ENCODE measurements around the gene PPP3CB. TPM values are rescaled to one million over a fixed set of nuclear protein-coding genes. Genes with fewer than 3 reads are reported as not detected.

The PPP3CB gene
- total RNA-seq, 2 donors from 2014 or later: 26.5 to 34.2 TPM

- DNase-seq: no peak
- intact Hi-C loops (cut with DNase I): no loop called here
- TF ChIP-seq CTCF (IDR thresholded peaks at IDR 0.05): no peak
- Histone ChIP-seq H3K36me3 (no peaks in the 10 kb centered on the region), H3K27ac (no peak overlapping the region), H3K4me1 (no peaks in the 10 kb centered on the region), H3K9me3 (no peaks in the 10 kb centered on the region), H3K27me3 (no peaks in the 10 kb centered on the region), H3K4me3 (no peak overlapping the region), H3K9ac (ENCODE audit: low read depth in 2 of 2, low read length in 2 of 2) (no peak overlapping the region)
These were observed 56.8 kb downstream of the PPP3CB start for GRCh38 chr10:73439055-73439454.

GRCh38 chr10:73433538-73433867 is 62.3 kb downstream of the PPP3CB start, which contains the start of gene MSS51:
Gene MSS51, minus strand, starts transcription at chr10:73433561. Its CDS starts 5,277 bp downstream, at chr10:73428284.
- H3K9ac ChIP-seq (ENCODE audit: low read depth in 2 of 2, low read length in 2 of 2): no peak within 1 kb of the TSS
- DNase-seq: no peak
- H3K36me3 ChIP-seq: no peaks in the 10 kb centered on the region

GRCh38 chr10:73432646-73433537 is 62.9 kb downstream of the PPP3CB start:
- H3K9me3 ChIP-seq: no peaks in the 10 kb centered on the region
- H3K27me3 ChIP-seq: no peaks in the 10 kb centered on the region
- no peak overlapping the region for H3K27ac ChIP-seq
- TF ChIP-seq CTCF (IDR thresholded peaks at IDR 0.05): no peak
- no peak overlapping the region for H3K9ac ChIP-seq (ENCODE audit: low read depth in 2 of 2, low read length in 2 of 2)
- H3K36me3 ChIP-seq: no peaks in the 10 kb centered on the region
- no peaks in the 10 kb centered on the region for H3K4me1 ChIP-seq
- DNase-seq: no peak
- intact Hi-C loops (cut with DNase I): no loop called here
- H3K4me3 ChIP-seq: no peak overlapping the region

More at GRCh38 chr10:73433538-73433867, 62.3 kb downstream of the PPP3CB start, which contains the start of gene MSS51:
- TF ChIP-seq CTCF (IDR thresholded peaks at IDR 0.05): no peak
- intact Hi-C loops (cut with DNase I): no loop called here
- H3K27me3 ChIP-seq: no peaks in the 10 kb centered on the region
- no peaks in the 10 kb centered on the region for H3K4me1 ChIP-seq
- no peak within 1 kb of the TSS for H3K4me3 ChIP-seq
- no peaks in the 10 kb centered on the region for H3K9me3 ChIP-seq
- H3K27ac ChIP-seq: no peak within 1 kb of the TSS

- H3K4me1 ChIP-seq: no peaks in the 10 kb centered on the region
- no peaks in the 10 kb centered on the region for H3K9me3 ChIP-seq
- H3K4me3 ChIP-seq: no peak overlapping the region
- DNase-seq: no peak
- intact Hi-C loops (cut with DNase I): no loop called here
- no peak overlapping the region for H3K9ac ChIP-seq (ENCODE audit: low read depth in 2 of 2, low read length in 2 of 2)
- no peak overlapping the region for H3K27ac ChIP-seq
- no peak for TF ChIP-seq CTCF (IDR thresholded peaks at IDR 0.05)
- no peaks in the 10 kb centered on the region for H3K36me3 ChIP-seq
- H3K27me3 ChIP-seq: no peaks in the 10 kb centered on the region
These were observed 69.5 kb downstream of the PPP3CB start for GRCh38 chr10:73426318-73426717.

GRCh38 chr10:73424478-73424877 is 71.3 kb downstream of the PPP3CB start:
- Histone ChIP-seq H3K9ac (ENCODE audit: low read depth in 2 of 2, low read length in 2 of 2) (no peak overlapping the region), H3K9me3 (no peaks in the 10 kb centered on the region), H3K27me3 (no peaks in the 10 kb centered on the region), H3K4me1 (no peaks in the 10 kb centered on the region), H3K4me3 (no peak overlapping the region), H3K36me3 (no peaks in the 10 kb centered on the region), H3K27ac (no peak overlapping the region)
- TF ChIP-seq CTCF (IDR thresholded peaks at IDR 0.05): no peak
- intact Hi-C loops (cut with DNase I): no loop called here
- no peak for DNase-seq
